GOT3 (cell line): Measurements from ENCODE around the gene DNAJB8.

ENCODE experiments used
- DNase-seq: peaks from one replicate; lab custom pipeline; 2025; ENCODE audit warnings: mixed read lengths; lab: John Stamatoyannopoulos, UW

DNAJB8 gene

GRCh38 chr3:128464188-128464587 is 2.5 kb downstream of the DNAJB8 start:
- no peak for DNase-seq

GRCh38 chr3:128463771-128464170 is 2.9 kb downstream of the DNAJB8 start:
- DNase-seq, result no peak

GRCh38 chr3:128463354-128463753 is 3.3 kb downstream of the DNAJB8 start:
- DNase-seq, result no peak

- no peak for DNase-seq
Measured at GRCh38 chr3:128462931-128463330, 3.8 kb downstream of the DNAJB8 start.

GRCh38 chr3:128462341-128462910 is 4.3 kb downstream of the DNAJB8 start:
- no peak for DNase-seq

GRCh38 chr3:128461731-128462130 is 5.0 kb downstream of the DNAJB8 start:
- no peak for DNase-seq

GRCh38 chr3:128459461-128459820 is 7.2 kb downstream of the DNAJB8 start:
- no peak for DNase-seq

GRCh38 chr3:128458746-128459460 is 7.8 kb downstream of the DNAJB8 start:
- DNase-seq, result no peak

GRCh38 chr3:128457937-128458336 is 8.8 kb downstream of the DNAJB8 start:
- no peak for DNase-seq

GRCh38 chr3:128456776-128457715 is 9.6 kb downstream of the DNAJB8 start:
- DNase-seq, result no peak

GRCh38 chr3:128455786-128456748 is 10.6 kb downstream of the DNAJB8 start:
- no peak for DNase-seq

GRCh38 chr3:128455116-128455515 is 11.6 kb downstream of the DNAJB8 start:
- no peak for DNase-seq

- DNase-seq, result no peak
Measured at GRCh38 chr3:128454310-128454618, 12.4 kb downstream of the DNAJB8 start.

GRCh38 chr3:128453501-128454309 is 13.0 kb downstream of the DNAJB8 start:
- DNase-seq, result no peak

- DNase-seq, result no peak
Measured at GRCh38 chr3:128452678-128453275, 13.9 kb downstream of the DNAJB8 start.

GRCh38 chr3:128452120-128452519 is 14.6 kb downstream of the DNAJB8 start:
- DNase-seq, result no peak

GRCh38 chr3:128449111-128449638 is 17.5 kb downstream of the DNAJB8 start:
- no peak for DNase-seq

- no peak for DNase-seq
Measured at GRCh38 chr3:128448491-128448890, 18.2 kb downstream of the DNAJB8 start.

GRCh38 chr3:128447561-128448013 is 19.1 kb downstream of the DNAJB8 start:
- no peak for DNase-seq

GRCh38 chr3:128446821-128447220 is 19.9 kb downstream of the DNAJB8 start:
- no peak for DNase-seq
